Stimulated activated CD4-positive, alpha-beta T cell treated with anti-CD3 and anti-CD28 coated beads, TNF-alpha, amount 100 ng/mL, for 24 hours (primary cell): ENCODE data around the gene ZEB1.
"Not testable (repeated sequence)": the region's sequence is repeated elsewhere in the genome, so short reads cannot be mapped to it uniquely, and the experiment has no call there.

Experiments used
- DNase-seq, 3 experiments: peaks; one replicate each; pipeline ENCODE4 v3.0.0-alpha.2; 2020; ENCODE audit warnings: low read depth in 3 of 3

Gene ZEB1

GRCh38 chr10:31318382-31318853 is 598 bp upstream of the ZEB1 start:
- DNase-seq = peak; percentile 35 to 61 (median 56)

GRCh38 chr10:31319602-31320549 is 860 bp downstream of the ZEB1 start:
- DNase-seq = peak; percentile 15 to 50 (median 29)

- peak in 1 of 3 experiments; percentile 25 for DNase-seq
These were observed 1.7 kb downstream of the ZEB1 start for GRCh38 chr10:31320550-31321211.

GRCh38 chr10:31321396-31321941 is 2.5 kb downstream of the ZEB1 start:
- DNase-seq = no peak

- DNase-seq = no peak
These were observed 3.6 kb downstream of the ZEB1 start for GRCh38 chr10:31322647-31323046.

- no peak for DNase-seq
These were observed 21.3 kb downstream of the ZEB1 start for GRCh38 chr10:31340343-31340742.

GRCh38 chr10:31341552-31341951 is 22.5 kb downstream of the ZEB1 start:
- DNase-seq = no peak

- no peak for DNase-seq
These were observed 24.0 kb downstream of the ZEB1 start for GRCh38 chr10:31343009-31343408.

GRCh38 chr10:31343551-31343950 is 24.5 kb downstream of the ZEB1 start:
- no peak for DNase-seq

GRCh38 chr10:31345886-31346285 is 26.9 kb downstream of the ZEB1 start:
- no peak for DNase-seq

GRCh38 chr10:31346953-31347352 is 27.9 kb downstream of the ZEB1 start:
- no peak for DNase-seq

GRCh38 chr10:31347705-31348104 is 28.7 kb downstream of the ZEB1 start:
- no peak for DNase-seq

- no peak for DNase-seq
These were observed 31.9 kb downstream of the ZEB1 start for GRCh38 chr10:31350891-31351290.

GRCh38 chr10:31352436-31353226 is 33.6 kb downstream of the ZEB1 start:
- no peak for DNase-seq

- peak in 1 of 3 experiments; percentile 21 for DNase-seq
These were observed 34.6 kb downstream of the ZEB1 start for GRCh38 chr10:31353574-31353973.

GRCh38 chr10:31358688-31359330 is 39.8 kb downstream of the ZEB1 start:
- DNase-seq = no peak

GRCh38 chr10:31359979-31360378 is 41.0 kb downstream of the ZEB1 start:
- DNase-seq = no peak

GRCh38 chr10:31361475-31361874 is 42.5 kb downstream of the ZEB1 start:
- DNase-seq = not testable (repeated sequence)

GRCh38 chr10:31362023-31362641 is 43.1 kb downstream of the ZEB1 start:
- no peak for DNase-seq

- DNase-seq = not testable (repeated sequence)
These were observed 44.7 kb downstream of the ZEB1 start for GRCh38 chr10:31363696-31364095.

- DNase-seq = not testable (repeated sequence)
These were observed 45.2 kb downstream of the ZEB1 start for GRCh38 chr10:31364238-31364637.
